Liver (tissue), 9 donors: ENCODE results near the gene COL10A1. TPM values are rescaled to one million over a fixed set of nuclear protein-coding genes. Genes with fewer than 3 reads are reported as not detected.
"Not testable (repeated sequence)": the region's sequence is repeated elsewhere in the genome, so short reads cannot be mapped to it uniquely, and the experiment has no call there.

Experiments
- DNase-seq: peaks from one replicate; pipeline ENCODE4 v3.0.0-alpha.2; 2017; ENCODE audit warnings: low spot score
- H3K27ac ChIP-seq, 2 donors: one replicate each; pipeline ENCODE4 v1.7.0; 2013; ENCODE audit warnings: inconsistent platforms in 2 of 2, low read length in 2 of 2, control low read depth in 1 of 2, low read depth in 1 of 2, mild to moderate bottlenecking in 1 of 2
- H3K27me3 ChIP-seq, 4 donors: one replicate each; pipeline versions ENCODE4 v1.6.1 to v1.7.0; 2013; ENCODE audit warnings: low read length in 3 of 4, inconsistent platforms in 1 of 4, mild to moderate bottlenecking in 1 of 4, moderate library complexity in 1 of 4; ENCODE audit not compliant: control insufficient read depth in 4 of 4, insufficient read depth in 4 of 4
- H3K36me3 ChIP-seq, 4 donors: one replicate each; pipeline versions ENCODE4 v1.6.1 to v1.7.0; 2013; ENCODE audit warnings: low read length in 3 of 4, mild to moderate bottlenecking in 3 of 4, low read depth in 1 of 4, moderate library complexity in 1 of 4; ENCODE audit not compliant: control insufficient read depth in 4 of 4, insufficient read depth in 3 of 4
- H3K4me1 ChIP-seq, 4 donors: one replicate each; pipeline versions ENCODE4 v1.6.1 to v1.7.0; 2013; ENCODE audit warnings: low read length in 3 of 4, mild to moderate bottlenecking in 3 of 4, moderate library complexity in 1 of 4; ENCODE audit not compliant: control insufficient read depth in 4 of 4, insufficient read depth in 4 of 4
- H3K4me3 ChIP-seq, 3 donors: one replicate each; pipeline versions ENCODE4 v1.6.1 to v1.7.0; 2013; ENCODE audit warnings: low read length in 3 of 3, control low read depth in 1 of 3, low read depth in 1 of 3, mild to moderate bottlenecking in 1 of 3
- H3K9ac ChIP-seq, 2 donors: one replicate each; pipeline ENCODE4 v1.7.0; 2013; ENCODE audit warnings: low read length in 2 of 2, mild to moderate bottlenecking in 2 of 2, moderate library complexity in 2 of 2, control low read depth in 1 of 2, low read depth in 1 of 2
- H3K9me3 ChIP-seq, 4 donors: one replicate each; pipeline versions ENCODE4 v1.6.1 to v1.7.0; 2013; ENCODE audit warnings: low read length in 3 of 4; ENCODE audit not compliant: control insufficient read depth in 4 of 4
- ATF3 ChIP-seq: IDR thresholded peaks from 2 replicates; pipeline ENCODE4 v1.6.1; 2016; ENCODE audit warnings: antibody characterized with exemption
- CTCF ChIP-seq: fragments of 150-350 bp; IDR thresholded peaks from 2 replicates; pipeline ENCODE4 v1.5.1; 2017; ENCODE audit warnings: improper control_type of control experiment, low read depth, low read length; ENCODE audit not compliant: missing input control
- EGR1 ChIP-seq, 2 donors: IDR thresholded peaks; 2 replicates each; pipeline ENCODE4 v1.6.1; 2016 to 2018; ENCODE audit warnings: antibody characterized with exemption in 2 of 2, low read depth in 2 of 2
- FOXA1 ChIP-seq: IDR thresholded peaks from 2 replicates; pipeline ENCODE4 v1.6.1; 2016; ENCODE audit warnings: antibody characterized with exemption
- FOXA2 ChIP-seq: IDR thresholded peaks from 2 replicates; pipeline ENCODE4 v1.6.1; 2016; ENCODE audit warnings: antibody characterized with exemption
- HNF4A ChIP-seq, 2 donors: conservative IDR thresholded peaks; 2 replicates each; pipeline ENCODE4 v1.6.1; 2016; ENCODE audit warnings: antibody characterized with exemption in 2 of 2, mild to moderate bottlenecking in 2 of 2
- NR2F2 ChIP-seq: IDR thresholded peaks from 2 replicates; pipeline ENCODE4 v1.6.1; 2016; ENCODE audit warnings: antibody characterized with exemption
- RAD21 ChIP-seq, 2 donors: IDR thresholded peaks; 2 replicates each; pipeline ENCODE4 v1.6.1; 2016; ENCODE audit warnings: antibody characterized with exemption in 2 of 2, mild to moderate bottlenecking in 2 of 2
- RXRA ChIP-seq, 2 donors: IDR thresholded peaks; 2 replicates each; pipeline ENCODE4 v1.6.1; 2017 to 2018; ENCODE audit warnings: antibody characterized with exemption in 2 of 2, mild to moderate bottlenecking in 1 of 2
- SP1 ChIP-seq: IDR thresholded peaks from 2 replicates; pipeline ENCODE4 v1.6.1; 2018; ENCODE audit warnings: antibody characterized with exemption, mild to moderate bottlenecking
- YY1 ChIP-seq: IDR thresholded peaks from 2 replicates; pipeline ENCODE4 v1.6.1; 2016; ENCODE audit warnings: antibody characterized with exemption, mild to moderate bottlenecking
- WGBS: extraction: QIAGEN DNeasy Blood & Tissue Kit; methylation state at CpG from one replicate; pipeline ENCODE4 v1.1.7; 2013; 5-methylcytosine and 5-hydroxymethylcytosine counted together
- polyA plus RNA-seq, 2 donors: library from polyadenylated mRNA; stranded (reverse) in 1 of 2; unstranded in 1 of 2; fragments of 200-250 nt in 1 of 2; fragments of >200 nt in 1 of 2; fragmentation: Nextera tagmentation in 1 of 2; extraction: Ambion mirVana in 1 of 2; gene quantifications; one replicate each; pipeline versions ENCODE4 v1.2.1 to v1.2.3, GENCODE V29; 2013 to 2015
- total RNA-seq, 2 donors: library from RNA; depleted of rRNA; stranded (reverse); fragments of >200 nt; gene quantifications; one replicate each; pipeline ENCODE4 v1.2.3, GENCODE V29; 2014
- TF ChIP-seq, protein P1 (sequence below): IDR thresholded peaks from 2 replicates; pipeline ENCODE4 v1.6.1; 2016; ENCODE audit warnings: antibody characterized with exemption, mild to moderate bottlenecking
- donor health status: healthy.
- donor health status: healthy.
- donor health status: healthy.
- donor health status: healthy.
- donor health status: healthy.

The COL10A1 gene
- total and polyA plus RNA-seq, 4 donors = 0.01 to 0.15 TPM; not detected in 2

GRCh38 chr6:116099036-116099435 is 26.9 kb downstream of the COL10A1 start:
- no peaks in the 10 kb centered on the region for H3K27me3 ChIP-seq
- H3K27ac ChIP-seq = no peak overlapping the region
- TF ChIP-seq SP1 (no peak), HNF4A (conservative IDR thresholded peaks at IDR 0.05) (no peak), EGR1 (IDR thresholded peaks at IDR 0.05; ENCODE audit: low read depth in 2 of 2) (no peak), FOXA2 (no peak)
- no peaks in the 10 kb centered on the region for H3K36me3 ChIP-seq
- no peak overlapping the region for H3K9ac ChIP-seq
- H3K4me3 ChIP-seq = no peak overlapping the region
- WGBS = 86% methylated on average over 1 of the region's 1 CpG
- no peak for DNase-seq
- no peaks in the 10 kb centered on the region for H3K9me3 ChIP-seq
- peaks cover 0 to 56% (median 44%) of the 10 kb centered on the region in 4 donors for H3K4me1 ChIP-seq

- no peaks in the 10 kb centered on the region for H3K9me3 ChIP-seq
- no peaks in the 10 kb centered on the region for H3K36me3 ChIP-seq
- no peak overlapping the region for H3K27ac ChIP-seq
- H3K27me3 ChIP-seq = no peaks in the 10 kb centered on the region
- H3K4me1 ChIP-seq = peaks cover 1 to 42% (median 31%) of the 10 kb centered on the region in 4 donors
- no peak for DNase-seq
- H3K9ac ChIP-seq = no peak overlapping the region
- 46% methylated on average over 2 of the region's 2 CpGs for WGBS
- TF ChIP-seq RAD21 (IDR thresholded peaks at IDR 0.05) (peak; percentile 78 to 80), CTCF (peak; percentile 45), NR2F2 (no peak)
- H3K4me3 ChIP-seq = no peak overlapping the region
Observed at GRCh38 chr6:116096979-116097816, 28.7 kb downstream of the COL10A1 start.

- H3K36me3 ChIP-seq, H3K27me3 ChIP-seq, H3K9ac ChIP-seq, H3K9me3 ChIP-seq, H3K27ac ChIP-seq, H3K4me3 ChIP-seq, DNase-seq: not testable (repeated sequence)
- peaks cover 1 to 32% (median 21%) of the 10 kb centered on the region in 4 donors for H3K4me1 ChIP-seq
- 94% methylated on average over 9 of the region's 9 CpGs for WGBS
Observed at GRCh38 chr6:116096048-116096759, 29.7 kb downstream of the COL10A1 start.

DNA sequence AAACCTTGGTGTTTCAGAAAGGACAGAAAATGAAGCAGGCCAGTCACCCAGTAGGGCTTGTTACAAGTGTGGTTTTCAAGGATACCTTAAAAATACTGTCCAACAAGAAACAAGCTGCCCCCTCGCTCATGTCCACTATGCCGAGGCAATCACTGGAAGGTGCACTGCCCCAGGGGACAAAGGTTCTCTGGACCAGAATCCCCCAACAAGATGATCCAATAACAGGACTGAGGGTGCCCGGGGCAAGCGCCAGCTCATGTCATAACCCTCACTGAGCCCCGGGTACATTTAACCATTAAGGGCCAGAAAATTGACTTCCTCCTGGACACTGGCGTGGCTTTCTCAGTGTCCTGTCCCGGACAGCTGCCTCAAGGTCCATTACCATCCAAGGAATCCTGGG is 31.9 kb downstream of the COL10A1 start:
- H3K27ac ChIP-seq = peak overlapping the region in 1 of 2 donors; percentile 4
- WGBS = 40% methylated on average over 7 of the region's 7 CpGs
- peaks cover 1 to 19% (median 11%) of the 10 kb centered on the region in 4 donors for H3K4me1 ChIP-seq
- H3K9ac ChIP-seq = no peak overlapping the region
- H3K4me3 ChIP-seq = peak overlapping the region in 1 of 3 donors; percentile 11
- H3K36me3 ChIP-seq = no peaks in the 10 kb centered on the region
- no peak for DNase-seq
- no peaks in the 10 kb centered on the region for H3K9me3 ChIP-seq
- H3K27me3 ChIP-seq = no peaks in the 10 kb centered on the region
- no peak for TF ChIP-seq CTCF
- TF ChIP-seq RXRA (IDR thresholded peaks at IDR 0.05) = peak; percentile 79 to 80
- no peak for TF ChIP-seq FOXA2
- TF ChIP-seq, protein P1, sequence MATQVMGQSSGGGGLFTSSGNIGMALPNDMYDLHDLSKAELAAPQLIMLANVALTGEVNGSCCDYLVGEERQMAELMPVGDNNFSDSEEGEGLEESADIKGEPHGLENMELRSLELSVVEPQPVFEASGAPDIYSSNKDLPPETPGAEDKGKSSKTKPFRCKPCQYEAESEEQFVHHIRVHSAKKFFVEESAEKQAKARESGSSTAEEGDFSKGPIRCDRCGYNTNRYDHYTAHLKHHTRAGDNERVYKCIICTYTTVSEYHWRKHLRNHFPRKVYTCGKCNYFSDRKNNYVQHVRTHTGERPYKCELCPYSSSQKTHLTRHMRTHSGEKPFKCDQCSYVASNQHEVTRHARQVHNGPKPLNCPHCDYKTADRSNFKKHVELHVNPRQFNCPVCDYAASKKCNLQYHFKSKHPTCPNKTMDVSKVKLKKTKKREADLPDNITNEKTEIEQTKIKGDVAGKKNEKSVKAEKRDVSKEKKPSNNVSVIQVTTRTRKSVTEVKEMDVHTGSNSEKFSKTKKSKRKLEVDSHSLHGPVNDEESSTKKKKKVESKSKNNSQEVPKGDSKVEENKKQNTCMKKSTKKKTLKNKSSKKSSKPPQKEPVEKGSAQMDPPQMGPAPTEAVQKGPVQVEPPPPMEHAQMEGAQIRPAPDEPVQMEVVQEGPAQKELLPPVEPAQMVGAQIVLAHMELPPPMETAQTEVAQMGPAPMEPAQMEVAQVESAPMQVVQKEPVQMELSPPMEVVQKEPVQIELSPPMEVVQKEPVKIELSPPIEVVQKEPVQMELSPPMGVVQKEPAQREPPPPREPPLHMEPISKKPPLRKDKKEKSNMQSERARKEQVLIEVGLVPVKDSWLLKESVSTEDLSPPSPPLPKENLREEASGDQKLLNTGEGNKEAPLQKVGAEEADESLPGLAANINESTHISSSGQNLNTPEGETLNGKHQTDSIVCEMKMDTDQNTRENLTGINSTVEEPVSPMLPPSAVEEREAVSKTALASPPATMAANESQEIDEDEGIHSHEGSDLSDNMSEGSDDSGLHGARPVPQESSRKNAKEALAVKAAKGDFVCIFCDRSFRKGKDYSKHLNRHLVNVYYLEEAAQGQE = no peak
- TF ChIP-seq ATF3 = no peak
- TF ChIP-seq FOXA1 = no peak
- TF ChIP-seq YY1 = peak; percentile 22
